A673 (cell line): ENCODE results near the gene KIAA1614. TPM values are rescaled to one million over a fixed set of nuclear protein-coding genes. Genes with fewer than 3 reads are reported as not detected.

Source experiments
- BruUV-seq: library from RNA; stranded (reverse); fragments of 400-500 nt; replicated peaks from 2 replicates; lab custom pipeline; 2021; lab: Mats Ljungman, UMichigan
- CTCF ChIA-PET: fragments of 300-600 bp; sonication (Branson Sonifier 250); formaldehyde crosslinking; loops from one replicate; lab custom pipeline; 2022; ENCODE audit warnings: antibody characterized with exemption; lab: Charles Lee
- POLR2A ChIA-PET: fragments of 300-600 bp; sonication (Branson Sonifier 250); formaldehyde crosslinking; loops from one replicate; lab custom pipeline; 2022; ENCODE audit warnings: antibody characterized with exemption; ENCODE audit not compliant: low non-redundant PET; lab: Charles Lee
- DNase-seq: peaks from one replicate; pipeline ENCODE4 v3.0.0-alpha.2; 2015; ENCODE audit warnings: low spot score
- H3K27ac ChIP-seq: fragments of 200-600 bp; sonication (generic); 2 replicates; pipeline ENCODE4 v1.5.1; 2016; ENCODE audit warnings: mixed run types, low read depth, mild to moderate bottlenecking, mixed read lengths, antibody characterized with exemption, low read length; ENCODE audit not compliant: poor library complexity, severe bottlenecking
- H3K27me3 ChIP-seq: fragments of 200-600 bp; sonication (generic); replicated peaks from 2 replicates; pipeline ENCODE4 v1.6.1; 2017; ENCODE audit warnings: mixed run types, low read depth, mild to moderate bottlenecking, mixed read lengths, antibody characterized with exemption, low read length; ENCODE audit not compliant: insufficient read depth, poor library complexity
- H3K36me3 ChIP-seq: fragments of 200-600 bp; sonication (generic); 2 replicates; pipeline ENCODE4 v1.6.1; 2016; ENCODE audit warnings: mixed run types, mild to moderate bottlenecking, mixed read lengths, antibody characterized with exemption, low read length; ENCODE audit not compliant: insufficient read depth, poor library complexity, severe bottlenecking
- H3K4me1 ChIP-seq: fragments of 200-600 bp; sonication (generic); 2 replicates; pipeline ENCODE4 v1.6.1; 2017; ENCODE audit warnings: mixed run types, mild to moderate bottlenecking, mixed read lengths, antibody characterized with exemption, low read length; ENCODE audit not compliant: insufficient read depth, poor library complexity, severe bottlenecking
- H3K4me3 ChIP-seq: fragments of 200-600 bp; sonication (generic); 2 replicates; pipeline ENCODE4 v1.5.1; 2016; ENCODE audit warnings: low read depth, mixed run types, mild to moderate bottlenecking, mixed read lengths, low read length; ENCODE audit not compliant: poor library complexity, severe bottlenecking
- H3K9me3 ChIP-seq: fragments of 200-600 bp; sonication (generic); 2 replicates; pipeline ENCODE4 v1.6.1; 2016; ENCODE audit warnings: mixed run types, low read depth, mild to moderate bottlenecking, mixed read lengths, antibody characterized with exemption, low read length; ENCODE audit not compliant: poor library complexity, severe bottlenecking
- EZH2 ChIP-seq: fragments of 200-600 bp; sonication (generic); IDR thresholded peaks from 2 replicates; pipeline ENCODE4 v1.6.1; 2017; ENCODE audit warnings: borderline replicate concordance, low read depth, mild to moderate bottlenecking, mixed read lengths, antibody characterized with exemption, low read length; ENCODE audit not compliant: poor library complexity, severe bottlenecking
- intact Hi-C: fragments of 100-400 bp; cut with micrococcal nuclease; formaldehyde crosslinking; loops from one replicate; pipeline ENCODE4 v1.10.0; 2022; ENCODE audit not compliant: unreplicated experiment
- total RNA-seq: library from RNA; stranded (reverse); gene quantifications from 2 replicates; pipeline ENCODE4 v1.2.3, GENCODE V29; 2021
- TF ChIP-seq, protein P1 (sequence below): fragments of 300-800, 200-600 bp; sonication (generic); conservative IDR thresholded peaks from 2 replicates; pipeline ENCODE4 v1.5.1; 2017; ENCODE audit warnings: low read depth, mild to moderate bottlenecking, antibody characterized with exemption, low read length, moderate library complexity, mixed read lengths

KIAA1614 gene
- total RNA-seq, 1 experiment from 2014 or later, result 0.67 TPM

DNA sequence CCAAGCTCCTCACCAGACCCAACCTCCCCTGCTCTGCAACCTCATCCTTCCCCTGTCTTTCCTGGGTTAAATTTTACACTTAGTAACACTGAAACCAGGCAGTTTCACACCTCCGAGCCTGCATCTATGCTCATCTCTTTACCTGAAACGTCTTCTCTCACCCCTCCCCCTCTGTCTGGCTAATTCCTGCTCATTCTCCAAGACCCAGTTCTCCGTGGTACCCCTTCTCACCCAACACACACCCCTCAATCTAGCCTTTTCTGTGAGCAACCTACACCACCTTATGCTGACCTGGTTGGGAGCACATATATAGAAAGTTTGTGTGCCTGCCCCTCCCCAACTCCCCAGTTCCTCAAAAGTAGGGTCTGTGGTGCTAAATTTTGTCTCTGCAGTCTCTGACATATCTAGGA is 3.7 kb upstream of the KIAA1614 start:
- TF ChIP-seq EZH2, result no peak
- TF ChIP-seq, protein P1, sequence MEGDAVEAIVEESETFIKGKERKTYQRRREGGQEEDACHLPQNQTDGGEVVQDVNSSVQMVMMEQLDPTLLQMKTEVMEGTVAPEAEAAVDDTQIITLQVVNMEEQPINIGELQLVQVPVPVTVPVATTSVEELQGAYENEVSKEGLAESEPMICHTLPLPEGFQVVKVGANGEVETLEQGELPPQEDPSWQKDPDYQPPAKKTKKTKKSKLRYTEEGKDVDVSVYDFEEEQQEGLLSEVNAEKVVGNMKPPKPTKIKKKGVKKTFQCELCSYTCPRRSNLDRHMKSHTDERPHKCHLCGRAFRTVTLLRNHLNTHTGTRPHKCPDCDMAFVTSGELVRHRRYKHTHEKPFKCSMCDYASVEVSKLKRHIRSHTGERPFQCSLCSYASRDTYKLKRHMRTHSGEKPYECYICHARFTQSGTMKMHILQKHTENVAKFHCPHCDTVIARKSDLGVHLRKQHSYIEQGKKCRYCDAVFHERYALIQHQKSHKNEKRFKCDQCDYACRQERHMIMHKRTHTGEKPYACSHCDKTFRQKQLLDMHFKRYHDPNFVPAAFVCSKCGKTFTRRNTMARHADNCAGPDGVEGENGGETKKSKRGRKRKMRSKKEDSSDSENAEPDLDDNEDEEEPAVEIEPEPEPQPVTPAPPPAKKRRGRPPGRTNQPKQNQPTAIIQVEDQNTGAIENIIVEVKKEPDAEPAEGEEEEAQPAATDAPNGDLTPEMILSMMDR, result no peak
- Histone ChIP-seq H3K27me3 (peaks cover 6% of the 10 kb centered on the region), H3K27ac (no peak overlapping the region), H3K4me3 (no peak overlapping the region), H3K36me3 (no peaks in the 10 kb centered on the region), H3K4me1 (peaks cover 5% of the 10 kb centered on the region), H3K9me3 (no peaks in the 10 kb centered on the region)
- intact Hi-C loops, result no loop called here
- CTCF ChIA-PET, result interaction anchor here (0.6 kb wide), 1 partner anchor 12 kb away, joined by 6 read pairs; no protein-coding TSS in a partner anchor
- no peak for DNase-seq
- no TSS peak for BruUV-seq
- POLR2A ChIA-PET, result no interaction called here

DNA sequence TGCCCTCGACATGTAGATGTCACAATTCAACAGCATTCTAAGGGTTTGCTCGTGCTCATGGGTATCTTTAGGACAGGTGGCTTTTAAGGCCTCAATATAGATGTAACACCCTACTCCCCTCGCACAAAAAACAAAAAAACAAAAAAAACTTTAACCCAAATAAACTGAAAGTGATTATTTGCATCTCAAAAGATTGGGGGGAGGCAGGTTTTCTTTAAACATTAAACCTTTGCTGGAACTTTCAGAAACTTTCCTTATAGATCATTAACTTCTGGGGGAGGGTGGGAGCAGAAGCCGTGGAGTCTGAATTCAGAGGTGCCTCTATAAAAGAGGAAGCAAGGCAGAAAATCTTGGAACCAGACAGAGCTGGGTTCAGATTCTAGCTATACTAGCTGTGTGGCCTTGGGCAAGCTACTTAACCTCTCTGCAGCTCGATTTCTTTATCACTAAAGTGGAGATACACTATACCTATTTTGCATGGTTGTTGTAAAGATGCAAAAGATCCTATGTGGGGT is 3.2 kb upstream of the KIAA1614 start:
- H3K27me3 ChIP-seq, result peaks cover 6% of the 10 kb centered on the region
- H3K4me3 ChIP-seq, result no peak overlapping the region
- peaks cover 5% of the 10 kb centered on the region for H3K4me1 ChIP-seq
- H3K9me3 ChIP-seq, result no peaks in the 10 kb centered on the region
- no TSS peak for BruUV-seq
- DNase-seq, result no peak
- POLR2A ChIA-PET, result interaction anchor here (0.5 kb wide), 1 partner anchor 412 kb away, joined by 3 read pairs; no protein-coding TSS in a partner anchor
- CTCF ChIA-PET, result no interaction called here
- intact Hi-C loops, result no loop called here
- no peak overlapping the region for H3K27ac ChIP-seq
- TF ChIP-seq, protein P1, result no peak
- TF ChIP-seq EZH2, result no peak
- H3K36me3 ChIP-seq, result no peaks in the 10 kb centered on the region

DNA sequence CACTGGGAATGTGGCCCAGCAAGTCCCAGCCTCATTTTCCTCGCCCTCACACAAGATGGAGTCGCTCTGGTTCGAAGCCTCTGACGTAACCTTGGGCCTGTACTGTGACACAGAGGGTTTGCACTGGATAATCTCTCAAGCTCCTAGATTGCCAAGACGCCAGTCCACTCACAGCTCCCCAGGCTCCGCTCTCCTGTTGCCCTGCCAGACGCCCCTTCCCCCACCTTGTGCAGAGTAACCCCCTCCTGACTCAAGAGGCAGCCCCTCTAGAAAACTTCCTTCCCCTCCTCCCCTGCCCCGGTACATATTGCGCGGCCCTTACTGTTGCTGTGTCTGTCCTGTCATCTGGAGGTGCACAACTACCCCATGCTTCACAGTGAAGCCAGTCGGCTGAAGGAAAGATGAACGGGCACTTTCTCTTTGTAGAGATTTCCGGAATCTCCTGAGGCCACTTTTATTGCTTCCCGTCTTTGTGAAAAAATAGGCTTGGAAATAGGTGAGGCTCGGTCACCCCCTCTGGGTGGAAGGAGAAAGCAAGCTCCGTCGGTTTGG is 981 bp upstream of the KIAA1614 start:
- Histone ChIP-seq H3K4me3 (peak overlapping the region; percentile 60), H3K36me3 (no peaks in the 10 kb centered on the region), H3K27ac (peak overlapping the region; percentile 15), H3K27me3 (peaks cover 6% of the 10 kb centered on the region), H3K4me1 (peaks cover 5% of the 10 kb centered on the region), H3K9me3 (no peaks in the 10 kb centered on the region)
- TF ChIP-seq, protein P1, result no peak
- TF ChIP-seq EZH2, result peak; percentile 31
- no TSS peak for BruUV-seq
- intact Hi-C loops, result no loop called here
- ChIA-PET POLR2A (no interaction called here), CTCF (interaction anchor here (0.5 kb wide), 1 partner anchor 89 kb away, joined by 7 read pairs; no protein-coding TSS in a partner anchor)
- DNase-seq, result peak; percentile 30
